ENCODE data around the gene NNT.
"Not testable (repeated sequence)": the region's sequence is repeated elsewhere in the genome, so short reads cannot be mapped to it uniquely, and the experiment has no call there.

The NNT gene

DNA sequence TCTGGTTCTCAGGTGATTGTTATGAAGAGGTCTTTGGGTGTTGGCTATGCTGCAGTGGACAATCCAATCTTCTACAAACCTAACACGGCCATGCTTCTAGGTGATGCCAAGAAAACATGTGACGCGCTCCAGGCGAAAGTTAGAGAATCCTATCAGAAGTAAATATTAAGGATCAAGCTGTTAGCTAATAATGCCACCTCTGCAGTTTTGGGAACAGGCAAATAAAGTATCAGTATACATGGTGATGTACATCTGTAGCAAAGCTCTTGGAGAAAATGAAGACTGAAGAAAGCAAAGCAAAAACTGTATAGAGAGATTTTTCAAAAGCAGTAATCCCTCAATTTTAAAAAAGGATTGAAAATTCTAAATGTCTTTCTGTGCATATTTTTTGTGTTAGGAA is 101.3 kb downstream of the NNT start:
- H3F3A ChIP-seq (ENCODE audit: insufficient read depth) = no peaks in the 10 kb centered on the region
- TF ChIP-seq EZH2phosphoT487 (conservative IDR thresholded peaks at IDR 0.05; ENCODE audit: low read length) = no peak
- TF ChIP-seq, protein P1, sequence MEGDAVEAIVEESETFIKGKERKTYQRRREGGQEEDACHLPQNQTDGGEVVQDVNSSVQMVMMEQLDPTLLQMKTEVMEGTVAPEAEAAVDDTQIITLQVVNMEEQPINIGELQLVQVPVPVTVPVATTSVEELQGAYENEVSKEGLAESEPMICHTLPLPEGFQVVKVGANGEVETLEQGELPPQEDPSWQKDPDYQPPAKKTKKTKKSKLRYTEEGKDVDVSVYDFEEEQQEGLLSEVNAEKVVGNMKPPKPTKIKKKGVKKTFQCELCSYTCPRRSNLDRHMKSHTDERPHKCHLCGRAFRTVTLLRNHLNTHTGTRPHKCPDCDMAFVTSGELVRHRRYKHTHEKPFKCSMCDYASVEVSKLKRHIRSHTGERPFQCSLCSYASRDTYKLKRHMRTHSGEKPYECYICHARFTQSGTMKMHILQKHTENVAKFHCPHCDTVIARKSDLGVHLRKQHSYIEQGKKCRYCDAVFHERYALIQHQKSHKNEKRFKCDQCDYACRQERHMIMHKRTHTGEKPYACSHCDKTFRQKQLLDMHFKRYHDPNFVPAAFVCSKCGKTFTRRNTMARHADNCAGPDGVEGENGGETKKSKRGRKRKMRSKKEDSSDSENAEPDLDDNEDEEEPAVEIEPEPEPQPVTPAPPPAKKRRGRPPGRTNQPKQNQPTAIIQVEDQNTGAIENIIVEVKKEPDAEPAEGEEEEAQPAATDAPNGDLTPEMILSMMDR (IDR thresholded peaks at IDR 0.05; ENCODE audit: insufficient read depth, low read length, poor library complexity, severe bottlenecking) = no peak
- no peak overlapping the region for H3K9ac ChIP-seq (ENCODE audit: low read length)
- no peaks in the 10 kb centered on the region for H3K9me3 ChIP-seq (ENCODE audit: insufficient read depth, low read length)
- H3K36me3 ChIP-seq (ENCODE audit: low read length) = peaks cover 41% of the 10 kb centered on the region
- H4K20me1 ChIP-seq (ENCODE audit: low read depth, low read length) = no peaks in the 10 kb centered on the region
- no peak overlapping the region for H3K27ac ChIP-seq (ENCODE audit: low read depth, low read length)
- no peak overlapping the region for H3K4me2 ChIP-seq (ENCODE audit: low read depth, low read length, poor library complexity, severe bottlenecking)
- no peak overlapping the region for H3K4me3 ChIP-seq (ENCODE audit: insufficient read depth, low read length, poor library complexity, severe bottlenecking)
- H2AFZ ChIP-seq (ENCODE audit: low read depth, low read length, severe bottlenecking) = no peak overlapping the region
- no peaks in the 10 kb centered on the region for H3K27me3 ChIP-seq (ENCODE audit: low read length)
- H3K9me2 ChIP-seq (replicated peaks; ENCODE audit: insufficient read depth, low read length) = no peaks in the 10 kb centered on the region
- no peaks in the 10 kb centered on the region for H3K79me2 ChIP-seq (ENCODE audit: insufficient read depth, low read length)

DNA sequence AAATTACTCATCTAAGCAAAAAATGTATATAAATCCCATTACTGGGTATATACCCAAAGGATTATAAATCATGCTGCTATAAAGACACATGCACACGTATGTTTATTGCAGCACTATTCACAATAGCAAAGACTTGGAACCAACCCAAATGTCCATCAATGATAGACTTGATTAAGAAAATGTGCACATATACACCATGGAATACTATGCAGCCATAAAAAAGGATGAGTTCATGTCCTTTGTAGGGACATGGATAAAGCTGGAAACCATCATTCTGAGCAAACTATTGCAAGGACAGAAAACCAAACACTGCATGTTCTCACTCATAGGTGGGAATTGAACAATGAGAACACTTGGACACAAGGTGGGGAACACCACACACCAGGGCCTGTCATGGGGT is 103.6 kb downstream of the NNT start:
- not testable (repeated sequence) for H3K9me3 ChIP-seq (ENCODE audit: insufficient read depth, low read length); H4K20me1 ChIP-seq (ENCODE audit: low read depth, low read length); H3K27me3 ChIP-seq (ENCODE audit: low read length); H3K9ac ChIP-seq (ENCODE audit: low read length); H3K4me3 ChIP-seq (ENCODE audit: insufficient read depth, low read length, poor library complexity, severe bottlenecking); H2AFZ ChIP-seq (ENCODE audit: low read depth, low read length, severe bottlenecking); H3K79me2 ChIP-seq (ENCODE audit: insufficient read depth, low read length); H3K9me2 ChIP-seq (replicated peaks; ENCODE audit: insufficient read depth, low read length); H3K4me2 ChIP-seq (ENCODE audit: low read depth, low read length, poor library complexity, severe bottlenecking); H3K27ac ChIP-seq (ENCODE audit: low read depth, low read length); H3F3A ChIP-seq (ENCODE audit: insufficient read depth)
- H3K36me3 ChIP-seq (ENCODE audit: low read length) = peaks cover 36% of the 10 kb centered on the region

DNA sequence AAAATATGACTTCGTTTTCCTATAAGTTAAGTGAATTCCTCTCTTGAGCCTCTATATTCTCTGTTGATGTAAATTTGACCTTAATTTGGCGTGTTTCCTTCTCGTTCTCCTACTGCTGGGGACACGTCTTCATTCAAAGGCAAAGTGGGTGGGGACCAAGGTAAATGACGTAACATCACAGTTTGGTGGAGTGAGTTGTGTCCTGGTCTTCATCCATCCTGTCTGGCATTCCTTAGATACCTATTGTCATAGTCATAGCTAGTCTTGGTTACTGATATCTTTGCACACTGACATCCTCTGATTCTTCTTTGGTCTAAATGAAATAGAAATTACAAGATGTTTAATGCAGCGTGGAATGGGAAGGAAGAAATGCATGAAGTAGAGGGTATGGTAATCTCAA is 108.5 kb downstream of the NNT start:
- H3K4me2 ChIP-seq (ENCODE audit: low read depth, low read length, poor library complexity, severe bottlenecking) = no peak overlapping the region
- no peaks in the 10 kb centered on the region for H3F3A ChIP-seq (ENCODE audit: insufficient read depth)
- no peak overlapping the region for H3K27ac ChIP-seq (ENCODE audit: low read depth, low read length)
- TF ChIP-seq EZH2phosphoT487 (conservative IDR thresholded peaks at IDR 0.05; ENCODE audit: low read length) = no peak
- TF ChIP-seq, protein P1 (IDR thresholded peaks at IDR 0.05; ENCODE audit: insufficient read depth, low read length, poor library complexity, severe bottlenecking) = no peak
- no peaks in the 10 kb centered on the region for H3K27me3 ChIP-seq (ENCODE audit: low read length)
- H3K36me3 ChIP-seq (ENCODE audit: low read length) = 0 out of 2 replicates have a peak, but pooled peaks cover 2% of the 10 kb centered on the region
- no peaks in the 10 kb centered on the region for H3K9me3 ChIP-seq (ENCODE audit: insufficient read depth, low read length)
- H4K20me1 ChIP-seq (ENCODE audit: low read depth, low read length) = no peaks in the 10 kb centered on the region
- H3K4me3 ChIP-seq (ENCODE audit: insufficient read depth, low read length, poor library complexity, severe bottlenecking) = no peak overlapping the region
- no peak overlapping the region for H2AFZ ChIP-seq (ENCODE audit: low read depth, low read length, severe bottlenecking)
- no peaks in the 10 kb centered on the region for H3K9me2 ChIP-seq (replicated peaks; ENCODE audit: insufficient read depth, low read length)
- H3K79me2 ChIP-seq (ENCODE audit: insufficient read depth, low read length) = no peaks in the 10 kb centered on the region
- no peak overlapping the region for H3K9ac ChIP-seq (ENCODE audit: low read length)

DNA sequence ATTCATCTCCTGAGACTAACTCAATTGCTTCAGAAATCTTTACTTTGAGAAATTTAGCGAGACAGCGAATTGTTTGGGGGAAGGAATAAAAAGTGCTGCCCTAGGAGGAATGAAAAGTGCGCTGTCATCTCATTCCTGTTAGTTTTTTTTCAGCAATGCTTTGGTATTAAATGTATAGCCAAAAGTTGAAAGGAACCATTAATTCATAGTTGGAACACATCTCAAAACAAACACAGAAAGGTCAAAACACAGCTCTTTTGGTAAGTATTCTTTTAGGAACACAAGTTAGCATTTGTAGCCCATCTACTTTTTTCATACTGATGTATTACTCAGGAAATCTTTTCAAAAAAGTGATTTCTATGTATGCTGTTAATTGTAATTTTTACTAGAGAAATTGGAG is 109.1 kb downstream of the NNT start:
- Histone ChIP-seq H3F3A (ENCODE audit: insufficient read depth) (no peaks in the 10 kb centered on the region), H3K27me3 (ENCODE audit: low read length) (no peaks in the 10 kb centered on the region), H2AFZ (ENCODE audit: low read depth, low read length, severe bottlenecking) (no peak overlapping the region), H3K36me3 (ENCODE audit: low read length) (0 out of 2 replicates have a peak, but pooled peaks cover 2% of the 10 kb centered on the region), H3K9ac (ENCODE audit: low read length) (no peak overlapping the region), H3K79me2 (ENCODE audit: insufficient read depth, low read length) (no peaks in the 10 kb centered on the region), H3K4me3 (ENCODE audit: insufficient read depth, low read length, poor library complexity, severe bottlenecking) (no peak overlapping the region), H3K27ac (ENCODE audit: low read depth, low read length) (no peak overlapping the region), H3K4me2 (ENCODE audit: low read depth, low read length, poor library complexity, severe bottlenecking) (no peak overlapping the region), H4K20me1 (ENCODE audit: low read depth, low read length) (no peaks in the 10 kb centered on the region), H3K9me2 (replicated peaks; ENCODE audit: insufficient read depth, low read length) (no peaks in the 10 kb centered on the region), H3K9me3 (ENCODE audit: insufficient read depth, low read length) (no peaks in the 10 kb centered on the region)
- no peak for TF ChIP-seq EZH2phosphoT487 (conservative IDR thresholded peaks at IDR 0.05; ENCODE audit: low read length)
- TF ChIP-seq, protein P1 (IDR thresholded peaks at IDR 0.05; ENCODE audit: insufficient read depth, low read length, poor library complexity, severe bottlenecking) = no peak

DNA sequence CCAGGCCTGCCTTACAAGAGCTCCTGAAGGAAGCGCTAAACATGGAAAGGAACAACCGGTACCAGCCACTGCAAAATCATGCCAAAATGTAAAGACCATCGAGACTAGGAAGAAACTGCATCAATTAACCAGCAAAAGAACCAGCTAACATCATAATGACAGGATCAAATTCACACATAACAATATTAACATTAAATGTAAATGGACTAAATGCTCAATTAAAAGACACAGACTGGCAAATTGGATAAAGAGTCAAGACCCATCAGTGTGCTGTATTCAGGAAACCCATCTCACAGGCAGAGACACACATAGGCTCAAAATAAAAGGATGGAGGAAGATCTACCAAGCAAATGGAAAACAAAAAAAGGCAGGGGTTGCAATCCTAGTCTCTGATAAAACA is 116.8 kb downstream of the NNT start:
- not testable (repeated sequence) for H3K9me2 ChIP-seq (replicated peaks; ENCODE audit: insufficient read depth, low read length); H3K36me3 ChIP-seq (ENCODE audit: low read length); H3K4me3 ChIP-seq (ENCODE audit: insufficient read depth, low read length, poor library complexity, severe bottlenecking); H3K27me3 ChIP-seq (ENCODE audit: low read length); H3K9me3 ChIP-seq (ENCODE audit: insufficient read depth, low read length); H4K20me1 ChIP-seq (ENCODE audit: low read depth, low read length); H2AFZ ChIP-seq (ENCODE audit: low read depth, low read length, severe bottlenecking); H3K27ac ChIP-seq (ENCODE audit: low read depth, low read length); H3K9ac ChIP-seq (ENCODE audit: low read length); H3K79me2 ChIP-seq (ENCODE audit: insufficient read depth, low read length); H3F3A ChIP-seq (ENCODE audit: insufficient read depth); H3K4me2 ChIP-seq (ENCODE audit: low read depth, low read length, poor library complexity, severe bottlenecking)

Measured in SU-DHL-6 (cell line).